ENCODE data around the gene FAM234B.

Gene FAM234B

GRCh38 chr12:13117029-13117428 lies 72.8 kb downstream of the FAM234B start:
- DNase-seq (ENCODE audit: low read depth in 2 of 2): no peak

- no peak for DNase-seq (ENCODE audit: low read depth in 2 of 2)
These were observed 75.6 kb downstream of the FAM234B start for GRCh38 chr12:13119826-13120225.

- DNase-seq (ENCODE audit: low read depth in 2 of 2): no peak
These were observed 76.2 kb downstream of the FAM234B start for GRCh38 chr12:13120413-13120812.

GRCh38 chr12:13121568-13121967 lies 77.4 kb downstream of the FAM234B start:
- DNase-seq (ENCODE audit: low read depth in 2 of 2): no peak

GRCh38 chr12:13124656-13125505 lies 80.7 kb downstream of the FAM234B start:
- DNase-seq (ENCODE audit: low read depth in 2 of 2): no peak

- DNase-seq (ENCODE audit: low read depth in 2 of 2): no peak
These were observed 81.8 kb downstream of the FAM234B start for GRCh38 chr12:13125996-13126395.

GRCh38 chr12:13126494-13126893 lies 82.3 kb downstream of the FAM234B start:
- DNase-seq (ENCODE audit: low read depth in 2 of 2): no peak

GRCh38 chr12:13127444-13127843 lies 83.3 kb downstream of the FAM234B start:
- DNase-seq (ENCODE audit: low read depth in 2 of 2): no peak

- DNase-seq (ENCODE audit: low read depth in 2 of 2): no peak
These were observed 84.2 kb downstream of the FAM234B start for GRCh38 chr12:13128291-13128965.

- DNase-seq (ENCODE audit: low read depth in 2 of 2): no peak
These were observed 86.8 kb downstream of the FAM234B start for GRCh38 chr12:13130981-13131380.

Measured in stimulated activated CD4-positive, alpha-beta T cell treated with anti-CD3 and anti-CD28 coated beads, Interleukin-1b, Interleukin-23, amount 100 ng/mL, for 1 hour (primary cell).